Measurements from ENCODE around the gene EZR.

DNA sequence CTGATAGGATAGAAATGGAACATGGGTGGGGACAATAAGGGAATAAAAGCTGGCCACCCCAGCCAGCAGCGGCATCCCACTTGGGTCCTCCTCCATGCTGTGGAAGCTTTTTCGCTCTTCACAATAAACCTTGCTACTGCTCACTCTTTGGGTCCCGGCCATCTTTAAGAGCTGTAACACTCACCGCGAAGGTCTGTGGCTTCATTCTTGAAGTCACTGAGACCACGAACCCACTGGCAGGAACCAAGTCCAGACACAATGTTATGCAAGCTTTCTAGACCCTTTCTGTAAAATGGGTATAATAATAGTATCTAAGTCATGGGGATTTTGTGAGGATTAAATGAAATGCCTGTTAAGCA is 48.9 kb upstream of the EZR start:
- TF ChIP-seq, protein P1, sequence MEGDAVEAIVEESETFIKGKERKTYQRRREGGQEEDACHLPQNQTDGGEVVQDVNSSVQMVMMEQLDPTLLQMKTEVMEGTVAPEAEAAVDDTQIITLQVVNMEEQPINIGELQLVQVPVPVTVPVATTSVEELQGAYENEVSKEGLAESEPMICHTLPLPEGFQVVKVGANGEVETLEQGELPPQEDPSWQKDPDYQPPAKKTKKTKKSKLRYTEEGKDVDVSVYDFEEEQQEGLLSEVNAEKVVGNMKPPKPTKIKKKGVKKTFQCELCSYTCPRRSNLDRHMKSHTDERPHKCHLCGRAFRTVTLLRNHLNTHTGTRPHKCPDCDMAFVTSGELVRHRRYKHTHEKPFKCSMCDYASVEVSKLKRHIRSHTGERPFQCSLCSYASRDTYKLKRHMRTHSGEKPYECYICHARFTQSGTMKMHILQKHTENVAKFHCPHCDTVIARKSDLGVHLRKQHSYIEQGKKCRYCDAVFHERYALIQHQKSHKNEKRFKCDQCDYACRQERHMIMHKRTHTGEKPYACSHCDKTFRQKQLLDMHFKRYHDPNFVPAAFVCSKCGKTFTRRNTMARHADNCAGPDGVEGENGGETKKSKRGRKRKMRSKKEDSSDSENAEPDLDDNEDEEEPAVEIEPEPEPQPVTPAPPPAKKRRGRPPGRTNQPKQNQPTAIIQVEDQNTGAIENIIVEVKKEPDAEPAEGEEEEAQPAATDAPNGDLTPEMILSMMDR (IDR thresholded peaks at IDR 0.05; ENCODE audit: low read length): no peak
- TF ChIP-seq EZH2 (optimal IDR thresholded peaks at IDR 0.05; ENCODE audit: low read depth, low read length): no peak
- no peak for TF ChIP-seq EZH2phosphoT487 (IDR thresholded peaks at IDR 0.05; ENCODE audit: low read length)
